HCT116 (cell line): ENCODE data around the gene PPDPF. TPM values are rescaled to one million over a fixed set of nuclear protein-coding genes. Genes with fewer than 3 reads are reported as not detected.

ENCODE experiments used
- ATAC-seq: fragments of 200-7000 bp; cut with Tn5 transposase; 2 replicates; pipeline ENCODE4 v1.9.1; 2020; ENCODE audit warnings: mild to moderate bottlenecking, moderate library complexity
- BruUV-seq: library from RNA; stranded (reverse); fragments of 400-500 nt; replicated peaks from 2 replicates; lab custom pipeline; 2021; lab: Mats Ljungman, UMichigan
- CTCF ChIA-PET: fragments of 300-600 bp; sonication (Branson Sonifier 250); formaldehyde crosslinking; loops from one replicate; lab custom pipeline; 2021; ENCODE audit warnings: antibody characterized with exemption; lab: Charles Lee
- POLR2A ChIA-PET: fragments of 300-600, 350-600 bp; sonication (Branson Sonifier 250); formaldehyde crosslinking; loops from one replicate; lab custom pipeline; 2021; ENCODE audit warnings: antibody characterized with exemption; lab: Charles Lee
- RAD21 ChIA-PET, 2 experiments: fragments of 300-600 bp; sonication (Branson Sonifier 250); formaldehyde crosslinking; loops; one replicate each; lab custom pipeline; 2023; ENCODE audit warnings: low total read pairs in 2 of 2; ENCODE audit not compliant: uncharacterized antibody in 2 of 2, unreplicated experiment in 2 of 2, low non-redundant PET in 1 of 2; lab: Charles Lee
- DNase-seq: peaks from one replicate; pipeline ENCODE4 v3.0.0-alpha.2; 2010; ENCODE audit warnings: low read depth, low spot score
- H2AFZ ChIP-seq: fragments of 200-600 bp; shearing (Covaris generic), sonication (generic); 2 replicates; pipeline ENCODE4 v1.6.1; 2017; ENCODE audit warnings: low read depth, mixed run types, mixed read lengths, antibody characterized with exemption, low read length; ENCODE audit not compliant: poor library complexity, severe bottlenecking
- H3K27ac ChIP-seq: 2 replicates; pipeline ENCODE4 v1.5.1; 2012; ENCODE audit warnings: low read depth, low read length
- H3K27me3 ChIP-seq: fragments of 200-600 bp; sonication (generic); 2 replicates; pipeline ENCODE4 v1.6.1; 2016; ENCODE audit warnings: mixed run types, low read length, mixed read lengths; ENCODE audit not compliant: insufficient read depth
- H3K36me3 ChIP-seq, 2 experiments: fragments of 200-500 bp in 1 of 2; fragments of 200-600 bp in 1 of 2; sonication (Bioruptor generic) in 1 of 2; sonication (generic) in 1 of 2; 2 replicates each; pipeline versions ENCODE4 v1.5.1 to v1.6.1; 2014 to 2016; ENCODE audit warnings: low read length in 2 of 2, inconsistent platforms in 1 of 2, mixed read lengths in 1 of 2, mixed run types in 1 of 2; ENCODE audit not compliant: insufficient read depth in 2 of 2, control insufficient read depth in 1 of 2
- H3K4me1 ChIP-seq, 2 experiments: fragments of 200-600 bp in 1 of 2; sonication (generic) in 1 of 2; 2 replicates each; pipeline versions ENCODE4 v1.5.1 to v1.6.1; 2012 to 2017; ENCODE audit warnings: low read length in 2 of 2, inconsistent platforms in 1 of 2, mild to moderate bottlenecking in 1 of 2, mixed read lengths in 1 of 2, mixed run types in 1 of 2, moderate library complexity in 1 of 2; ENCODE audit not compliant: insufficient read depth in 2 of 2, control insufficient read depth in 1 of 2
- H3K4me2 ChIP-seq: fragments of 200-600 bp; sonication (generic); 2 replicates; pipeline ENCODE4 v1.6.1; 2017; ENCODE audit warnings: mixed run types, low read length, mixed read lengths
- H3K4me3 ChIP-seq, 2 experiments: fragments of 200-600 bp in 1 of 2; sonication (generic) in 1 of 2; replicated peaks in 1 of 2; 2 replicates each; pipeline ENCODE4 v1.5.1; 2011 to 2016; ENCODE audit warnings: low read length in 2 of 2, control low read depth in 1 of 2, low read depth in 1 of 2, mild to moderate bottlenecking in 1 of 2, mixed read lengths in 1 of 2, mixed run types in 1 of 2
- H3K79me2 ChIP-seq: fragments of 200-600 bp; sonication (generic); 2 replicates; pipeline ENCODE4 v1.6.1; 2017; ENCODE audit warnings: mild to moderate bottlenecking, mixed run types, low read length, moderate library complexity, mixed read lengths; ENCODE audit not compliant: insufficient read depth
- H3K9ac ChIP-seq: fragments of 200-600 bp; sonication (generic); 2 replicates; pipeline ENCODE4 v1.6.1; 2016; ENCODE audit warnings: low read length, mixed read lengths
- H3K9me2 ChIP-seq: fragments of 200-600 bp; sonication (generic), shearing (Covaris generic); 2 replicates; pipeline ENCODE4 v1.6.1; 2017; ENCODE audit warnings: mixed run types, mild to moderate bottlenecking, moderate library complexity; ENCODE audit not compliant: insufficient read depth
- H3K9me3 ChIP-seq, 2 experiments: fragments of 200-500 bp in 1 of 2; fragments of 200-600 bp in 1 of 2; sonication (Bioruptor generic) in 1 of 2; sonication (generic) in 1 of 2; 2 replicates each; pipeline ENCODE4 v1.6.1; 2014 to 2017; ENCODE audit warnings: low read length in 2 of 2, mixed read lengths in 2 of 2, inconsistent platforms in 1 of 2, low read depth in 1 of 2, mild to moderate bottlenecking in 1 of 2, mixed run types in 1 of 2, moderate library complexity in 1 of 2; ENCODE audit not compliant: control insufficient read depth in 1 of 2, insufficient read depth in 1 of 2
- H4K20me1 ChIP-seq: fragments of 200-600 bp; sonication (generic), shearing (Covaris generic); 2 replicates; pipeline ENCODE4 v1.6.1; 2017; ENCODE audit warnings: mixed run types, mild to moderate bottlenecking, moderate library complexity; ENCODE audit not compliant: insufficient read depth
- CBX3 ChIP-seq: IDR thresholded peaks from 2 replicates; pipeline ENCODE4 v1.6.1; 2012; ENCODE audit warnings: low read depth
- CTCF ChIP-seq, 3 experiments: fragments of 200-600 bp in 1 of 3; sonication (generic) in 1 of 3; IDR thresholded peaks in 2 of 3; conservative IDR thresholded peaks in 1 of 3; 2 replicates each; pipeline ENCODE4 v1.5.1; 2012 to 2017; ENCODE audit warnings: low read depth in 2 of 3, low read length in 2 of 3, antibody characterized with exemption in 1 of 3, borderline replicate concordance in 1 of 3, control low read depth in 1 of 3, mild to moderate bottlenecking in 1 of 3, mixed read lengths in 1 of 3, mixed run types in 1 of 3, moderate library complexity in 1 of 3; ENCODE audit not compliant: insufficient read depth in 1 of 3
- EGR1 ChIP-seq: IDR thresholded peaks from 2 replicates; pipeline ENCODE4 v1.6.1; 2012; ENCODE audit warnings: low read depth
- EZH2 ChIP-seq: fragments of 200-600 bp; sonication (generic); IDR thresholded peaks from 2 replicates; pipeline ENCODE4 v1.6.1; 2017; ENCODE audit warnings: antibody characterized with exemption, mixed run types
- EZH2phosphoT487 ChIP-seq: fragments of 200-600 bp; IDR thresholded peaks from 2 replicates; pipeline ENCODE4 v1.6.1; 2018; ENCODE audit warnings: antibody characterized with exemption, borderline replicate concordance
- MAX ChIP-seq: IDR thresholded peaks from 2 replicates; pipeline ENCODE4 v1.6.1; 2012
- POLR2A ChIP-seq: IDR thresholded peaks from 2 replicates; pipeline ENCODE4 v1.7.0; 2011; ENCODE audit warnings: borderline replicate concordance; ENCODE audit not compliant: insufficient read depth, insufficient read length; ENCODE audit errors: extremely low read depth
- POLR2AphosphoS5 ChIP-seq: IDR thresholded peaks from 2 replicates; pipeline ENCODE4 v1.6.1; 2011; ENCODE audit warnings: mild to moderate bottlenecking, low read depth, low read length, moderate library complexity
- REST ChIP-seq: IDR thresholded peaks from 2 replicates; pipeline ENCODE4 v1.6.1; 2012; ENCODE audit warnings: low read depth
- SIN3A ChIP-seq: IDR thresholded peaks from 2 replicates; pipeline ENCODE4 v1.6.1; 2012; ENCODE audit warnings: low read depth
- SP1 ChIP-seq: IDR thresholded peaks from 2 replicates; pipeline ENCODE4 v1.6.1; 2012; ENCODE audit warnings: low read depth
- ZFX ChIP-seq: fragments of 450-650 bp; IDR thresholded peaks from 2 replicates; pipeline ENCODE4 v1.6.1; 2017
- ZNF274 ChIP-seq: fragments of 200-500 bp; sonication (Bioruptor generic); IDR thresholded peaks from 2 replicates; pipeline ENCODE4 v1.6.1; 2014; ENCODE audit warnings: mild to moderate bottlenecking, low read depth, low read length, inconsistent platforms
- intact Hi-C: fragments of 100-400 bp; cut with micrococcal nuclease; formaldehyde crosslinking; loops from 2 replicates; pipeline ENCODE4 v1.10.0; 2022
- total RNA-seq: library from RNA; stranded (reverse); gene quantifications from one replicate; pipeline ENCODE4 v1.2.1, GENCODE V29; 2021; ENCODE audit not compliant: unreplicated experiment

PPDPF gene
- total RNA-seq, 1 experiment from 2014 or later: 346 TPM

GRCh38 chr20:63556873-63557478, 36.4 kb downstream of the PPDPF start:
- ChIA-PET POLR2A (no interaction called here), CTCF (no interaction called here), RAD21 (interaction anchor here in 1 of 2 experiments (0.5 kb wide), 1 partner anchor 139 kb away, joined by 4 read pairs; no protein-coding TSS in a partner anchor)
- Histone ChIP-seq H3K9me3 (no peaks in the 10 kb centered on the region), H3K36me3 (no peaks in the 10 kb centered on the region; a peak in 3 of 4 replicates), H3K4me1 (peaks cover 12 to 20% of the 10 kb centered on the region in 2 experiments), H3K27ac (no peak overlapping the region), H3K9ac (no peak overlapping the region), H3K9me2 (no peaks in the 10 kb centered on the region), H2AFZ (no peak overlapping the region), H3K4me2 (no peak overlapping the region), H3K4me3 (no peak overlapping the region), H3K27me3 (no peaks in the 10 kb centered on the region), H3K79me2 (no peaks in the 10 kb centered on the region), H4K20me1 (no peaks in the 10 kb centered on the region)
- no TSS peak for BruUV-seq
- TF ChIP-seq ZNF274 (no peak), POLR2AphosphoS5 (0 out of 2 replicates have a peak, but pooled peaks have one; percentile 19)
- intact Hi-C loops: no loop called here
- no peak for ATAC-seq
- no peak for DNase-seq

- ChIA-PET POLR2A (no interaction called here), CTCF (no interaction called here)
- peaks cover 12 to 20% of the 10 kb centered on the region in 2 experiments for H3K4me1 ChIP-seq
- H3K9ac ChIP-seq: no peak overlapping the region
- no peaks in the 10 kb centered on the region for H3K9me3 ChIP-seq
- no peaks in the 10 kb centered on the region for H3K27me3 ChIP-seq
- H3K36me3 ChIP-seq: no peaks in the 10 kb centered on the region; a peak in 3 of 4 replicates
- TF ChIP-seq ZFX (no peak), REST (no peak), CBX3 (no peak), SP1 (no peak), POLR2AphosphoS5 (no peak), EGR1 (no peak), EZH2 (no peak), MAX (no peak), CTCF (IDR thresholded peaks at IDR 0.05 in 2 of 3, conservative IDR thresholded peaks at IDR 0.05 in 1 of 3; ENCODE audit: borderline replicate concordance in 1 of 3, insufficient read depth in 1 of 3, low read depth in 2 of 3, low read length in 2 of 3) (no peak), ZNF274 (no peak), SIN3A (no peak), POLR2A (no peak), EZH2phosphoT487 (no peak)
- TF ChIP-seq, all 23 proteins: peak for 0
- no peak overlapping the region for H3K4me3 ChIP-seq
- H3K27ac ChIP-seq: no peak overlapping the region
- no peak overlapping the region for H3K4me2 ChIP-seq
- ATAC-seq: no peak
- intact Hi-C loops: no loop called here
- no peaks in the 10 kb centered on the region for H3K79me2 ChIP-seq
- DNase-seq: no peak
- RAD21 ChIA-PET: interaction anchor here in 1 of 2 experiments (0.5 kb wide), 1 partner anchor 139 kb away, joined by 4 read pairs; no protein-coding TSS in a partner anchor
- no peaks in the 10 kb centered on the region for H4K20me1 ChIP-seq
- H3K9me2 ChIP-seq: no peaks in the 10 kb centered on the region
- no TSS peak for BruUV-seq
- H2AFZ ChIP-seq: no peak overlapping the region
Observed at GRCh38 chr20:63557481-63557891, 36.9 kb downstream of the PPDPF start.
